ENCODE measurements around the gene MMP15.

Gene MMP15

GRCh38 chr16:58032710-58033293 lies 7.2 kb downstream of the MMP15 start:
- Histone ChIP-seq H2BK15ac (replicated peaks; ENCODE audit: low read depth) (no peak overlapping the region), H3K4ac (ENCODE audit: low read depth, low read length) (no peak overlapping the region), H2AK5ac (ENCODE audit: low read length) (no peak overlapping the region), H3K27me3 (ENCODE audit: insufficient read depth, low read length, poor library complexity) (no peaks in the 10 kb centered on the region), H3K79me1 (ENCODE audit: low read length) (peaks cover 49% of the 10 kb centered on the region), H4K8ac (ENCODE audit: low read depth, low read length) (no peak overlapping the region), H3K27ac (ENCODE audit: low read depth, low read length) (peak overlapping the region; percentile 31), H3K56ac (ENCODE audit: low read length) (peak overlapping the region; percentile 88), H3K4me3 (ENCODE audit: low read length) (no peak overlapping the region), H3K18ac (ENCODE audit: low read length) (peak overlapping the region; percentile 2), H4K5ac (ENCODE audit: low read length) (no peak overlapping the region), H3K23ac (ENCODE audit: low read length) (no peak overlapping the region), H3K9ac (ENCODE audit: low read length) (peak overlapping the region; percentile 68), H3K4me1 (ENCODE audit: control insufficient read depth, low read depth, low read length) (peaks cover 26% of the 10 kb centered on the region), H2BK5ac (ENCODE audit: low read length) (peak overlapping the region; percentile 98), H3K36me3 (ENCODE audit: control insufficient read depth, insufficient read depth, low read length) (no peaks in the 10 kb centered on the region), H3K4me2 (ENCODE audit: low read length) (no peak overlapping the region), H3K79me2 (ENCODE audit: control insufficient read depth, insufficient read depth, low read length) (peaks cover 27% of the 10 kb centered on the region), H2BK120ac (ENCODE audit: low read depth, low read length) (no peak overlapping the region)
- DNase-seq = peak; percentile 76
- WGBS (ENCODE audit: extremely low coverage, insufficient coverage, low lambda C conversion rate) = no CpG with 5 or more reads among the region's 15 CpGs

DNA sequence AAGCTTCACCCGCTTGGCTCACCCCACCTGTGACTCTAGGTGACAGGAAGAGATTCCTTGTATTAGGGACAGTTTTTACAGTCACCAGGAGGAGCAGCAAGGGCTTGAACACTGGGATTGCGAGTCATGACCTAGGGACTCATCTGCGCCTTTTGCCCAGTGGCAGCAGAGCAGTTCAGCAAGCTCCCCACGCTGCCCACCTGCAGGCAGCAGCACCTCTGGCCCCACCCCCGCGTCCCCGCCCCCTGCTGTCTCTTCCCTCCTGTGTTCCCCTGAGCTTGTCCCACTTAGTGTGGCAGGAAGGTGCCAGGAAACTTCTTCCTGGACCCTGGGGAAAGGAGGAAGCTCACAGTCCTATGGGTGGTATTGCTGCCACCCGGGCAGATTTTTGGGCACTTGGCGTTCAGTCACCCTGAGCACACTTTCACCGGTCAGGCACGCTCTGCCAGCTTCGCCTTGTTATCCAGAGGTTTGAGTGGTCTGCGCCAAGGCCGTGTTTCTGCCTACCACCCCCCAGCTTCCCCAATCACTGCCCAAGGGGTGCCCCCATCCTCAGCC lies 8.7 kb downstream of the MMP15 start:
- no peak for DNase-seq
- H4K5ac ChIP-seq (ENCODE audit: low read length) = no peak overlapping the region
- no peak overlapping the region for H3K18ac ChIP-seq (ENCODE audit: low read length)
- peaks cover 13% of the 10 kb centered on the region for H3K4me1 ChIP-seq (ENCODE audit: control insufficient read depth, low read depth, low read length)
- H3K23ac ChIP-seq (ENCODE audit: low read length) = no peak overlapping the region
- peaks cover 37% of the 10 kb centered on the region for H3K79me1 ChIP-seq (ENCODE audit: low read length)
- H2BK120ac ChIP-seq (ENCODE audit: low read depth, low read length) = no peak overlapping the region
- no peak overlapping the region for H3K4me3 ChIP-seq (ENCODE audit: low read length)
- H2BK15ac ChIP-seq (replicated peaks; ENCODE audit: low read depth) = no peak overlapping the region
- H3K4me2 ChIP-seq (ENCODE audit: low read length) = no peak overlapping the region
- H2BK5ac ChIP-seq (ENCODE audit: low read length) = no peak overlapping the region
- H3K9ac ChIP-seq (ENCODE audit: low read length) = no peak overlapping the region
- H3K36me3 ChIP-seq (ENCODE audit: control insufficient read depth, insufficient read depth, low read length) = peaks cover 2% of the 10 kb centered on the region
- no CpG with 5 or more reads among the region's 14 CpGs for WGBS (ENCODE audit: extremely low coverage, insufficient coverage, low lambda C conversion rate)
- no peak overlapping the region for H3K27ac ChIP-seq (ENCODE audit: low read depth, low read length)
- no peaks in the 10 kb centered on the region for H3K27me3 ChIP-seq (ENCODE audit: insufficient read depth, low read length, poor library complexity)
- H4K8ac ChIP-seq (ENCODE audit: low read depth, low read length) = no peak overlapping the region
- H3K56ac ChIP-seq (ENCODE audit: low read length) = no peak overlapping the region
- no peak overlapping the region for H2AK5ac ChIP-seq (ENCODE audit: low read length)
- H3K4ac ChIP-seq (ENCODE audit: low read depth, low read length) = no peak overlapping the region
- peaks cover 15% of the 10 kb centered on the region for H3K79me2 ChIP-seq (ENCODE audit: control insufficient read depth, insufficient read depth, low read length)

GRCh38 chr16:58034774-58035173 lies 9.2 kb downstream of the MMP15 start:
- no peak overlapping the region for H3K18ac ChIP-seq (ENCODE audit: low read length)
- peaks cover 31% of the 10 kb centered on the region for H3K79me1 ChIP-seq (ENCODE audit: low read length)
- no peak overlapping the region for H2AK5ac ChIP-seq (ENCODE audit: low read length)
- H3K9ac ChIP-seq (ENCODE audit: low read length) = no peak overlapping the region
- WGBS (ENCODE audit: extremely low coverage, insufficient coverage, low lambda C conversion rate) = no CpG with 5 or more reads among the region's 11 CpGs
- peaks cover 10% of the 10 kb centered on the region for H3K79me2 ChIP-seq (ENCODE audit: control insufficient read depth, insufficient read depth, low read length)
- no peak overlapping the region for H4K5ac ChIP-seq (ENCODE audit: low read length)
- no peak overlapping the region for H3K23ac ChIP-seq (ENCODE audit: low read length)
- no peaks in the 10 kb centered on the region for H3K27me3 ChIP-seq (ENCODE audit: insufficient read depth, low read length, poor library complexity)
- no peak overlapping the region for H2BK15ac ChIP-seq (replicated peaks; ENCODE audit: low read depth)
- no peak for DNase-seq
- H3K27ac ChIP-seq (ENCODE audit: low read depth, low read length) = no peak overlapping the region
- no peak overlapping the region for H3K4me3 ChIP-seq (ENCODE audit: low read length)
- H4K8ac ChIP-seq (ENCODE audit: low read depth, low read length) = no peak overlapping the region
- peaks cover 11% of the 10 kb centered on the region for H3K4me1 ChIP-seq (ENCODE audit: control insufficient read depth, low read depth, low read length)
- no peak overlapping the region for H2BK5ac ChIP-seq (ENCODE audit: low read length)
- H3K56ac ChIP-seq (ENCODE audit: low read length) = peak overlapping the region; percentile 25
- no peak overlapping the region for H3K4ac ChIP-seq (ENCODE audit: low read depth, low read length)
- no peak overlapping the region for H2BK120ac ChIP-seq (ENCODE audit: low read depth, low read length)
- no peak overlapping the region for H3K4me2 ChIP-seq (ENCODE audit: low read length)
- peaks cover 2% of the 10 kb centered on the region for H3K36me3 ChIP-seq (ENCODE audit: control insufficient read depth, insufficient read depth, low read length)

- no peak for DNase-seq
- Histone ChIP-seq H3K23ac (ENCODE audit: low read length) (no peak overlapping the region), H3K4ac (ENCODE audit: low read depth, low read length) (no peak overlapping the region), H4K8ac (ENCODE audit: low read depth, low read length) (no peak overlapping the region), H2BK5ac (ENCODE audit: low read length) (no peak overlapping the region), H3K36me3 (ENCODE audit: control insufficient read depth, insufficient read depth, low read length) (peaks cover 7% of the 10 kb centered on the region), H3K4me3 (ENCODE audit: low read length) (no peak overlapping the region), H3K4me2 (ENCODE audit: low read length) (no peak overlapping the region), H3K79me1 (ENCODE audit: low read length) (peaks cover 24% of the 10 kb centered on the region), H2AK5ac (ENCODE audit: low read length) (no peak overlapping the region), H3K56ac (ENCODE audit: low read length) (no peak overlapping the region), H3K4me1 (ENCODE audit: control insufficient read depth, low read depth, low read length) (peaks cover 11% of the 10 kb centered on the region), H3K9ac (ENCODE audit: low read length) (no peak overlapping the region), H3K27ac (ENCODE audit: low read depth, low read length) (no peak overlapping the region), H3K18ac (ENCODE audit: low read length) (no peak overlapping the region), H4K5ac (ENCODE audit: low read length) (no peak overlapping the region), H2BK120ac (ENCODE audit: low read depth, low read length) (no peak overlapping the region), H2BK15ac (replicated peaks; ENCODE audit: low read depth) (no peak overlapping the region), H3K79me2 (ENCODE audit: control insufficient read depth, insufficient read depth, low read length) (peaks cover 3% of the 10 kb centered on the region), H3K27me3 (ENCODE audit: insufficient read depth, low read length, poor library complexity) (no peaks in the 10 kb centered on the region)
- WGBS (ENCODE audit: extremely low coverage, insufficient coverage, low lambda C conversion rate) = no CpG with 5 or more reads among the region's 14 CpGs
Observed at GRCh38 chr16:58035356-58036170, 10.0 kb downstream of the MMP15 start.

GRCh38 chr16:58036943-58037342 lies 11.4 kb downstream of the MMP15 start:
- DNase-seq = no peak
- H3K9ac ChIP-seq (ENCODE audit: low read length) = no peak overlapping the region
- H3K27ac ChIP-seq (ENCODE audit: low read depth, low read length) = no peak overlapping the region
- peaks cover 11% of the 10 kb centered on the region for H3K4me1 ChIP-seq (ENCODE audit: control insufficient read depth, low read depth, low read length)
- no CpG with 5 or more reads among the region's 6 CpGs for WGBS (ENCODE audit: extremely low coverage, insufficient coverage, low lambda C conversion rate)
- H3K36me3 ChIP-seq (ENCODE audit: control insufficient read depth, insufficient read depth, low read length) = peaks cover 10% of the 10 kb centered on the region
- no peak overlapping the region for H2AK5ac ChIP-seq (ENCODE audit: low read length)
- H2BK120ac ChIP-seq (ENCODE audit: low read depth, low read length) = no peak overlapping the region
- no peak overlapping the region for H3K4me2 ChIP-seq (ENCODE audit: low read length)
- no peak overlapping the region for H3K18ac ChIP-seq (ENCODE audit: low read length)
- peaks cover 24% of the 10 kb centered on the region for H3K79me1 ChIP-seq (ENCODE audit: low read length)
- H3K56ac ChIP-seq (ENCODE audit: low read length) = no peak overlapping the region
- no peak overlapping the region for H4K8ac ChIP-seq (ENCODE audit: low read depth, low read length)
- H3K27me3 ChIP-seq (ENCODE audit: insufficient read depth, low read length, poor library complexity) = no peaks in the 10 kb centered on the region
- no peak overlapping the region for H2BK5ac ChIP-seq (ENCODE audit: low read length)
- H3K4me3 ChIP-seq (ENCODE audit: low read length) = no peak overlapping the region
- peaks cover 2% of the 10 kb centered on the region for H3K79me2 ChIP-seq (ENCODE audit: control insufficient read depth, insufficient read depth, low read length)
- H2BK15ac ChIP-seq (replicated peaks; ENCODE audit: low read depth) = no peak overlapping the region
- no peak overlapping the region for H4K5ac ChIP-seq (ENCODE audit: low read length)
- H3K4ac ChIP-seq (ENCODE audit: low read depth, low read length) = no peak overlapping the region
- H3K23ac ChIP-seq (ENCODE audit: low read length) = no peak overlapping the region

All from mesendoderm (in vitro differentiated cells).